SK-N-SH treated with all-trans-retinoic acid at 6 μM for 48 hours (cell line): ENCODE measurements around the gene GBE1.
"Not testable (repeated sequence)": the region's sequence is repeated elsewhere in the genome, so short reads cannot be mapped to it uniquely, and the experiment has no call there.

Experiments used
- ARNTL ChIP-seq: fragments of 450-650 bp; formaldehyde crosslinking; IDR thresholded peaks from 2 replicates; pipeline ENCODE4 v1.5.0; 2020; ENCODE audit warnings: low read depth, mild to moderate bottlenecking, moderate library complexity, borderline replicate concordance
- BACH2 ChIP-seq: fragments of 250-450 bp; sonication (Bioruptor Pico); IDR thresholded peaks from 2 replicates; pipeline ENCODE4 v1.9.0; 2021; ENCODE audit warnings: mild to moderate bottlenecking, borderline replicate concordance
- GLIS3 ChIP-seq: fragments of 250-450 bp; sonication (Bioruptor Pico); IDR thresholded peaks from 2 replicates; pipeline ENCODE4 v1.5.0; 2020; ENCODE audit warnings: mild to moderate bottlenecking, moderate library complexity
- PATZ1 ChIP-seq: fragments of 250-450 bp; sonication (Bioruptor Pico); IDR thresholded peaks from 2 replicates; pipeline ENCODE4 v1.8.0; 2020; ENCODE audit warnings: mild to moderate bottlenecking, moderate library complexity, borderline replicate concordance
- RARB ChIP-seq: fragments of 250-450 bp; sonication (Bioruptor Pico); IDR thresholded peaks from 2 replicates; pipeline ENCODE4 v1.8.0; 2021; ENCODE audit warnings: mild to moderate bottlenecking, moderate library complexity
- SNAI2 ChIP-seq: fragments of 250-450 bp; sonication (Bioruptor Pico); IDR thresholded peaks from 2 replicates; pipeline ENCODE4 v1.5.0; 2020; ENCODE audit warnings: mild to moderate bottlenecking, moderate library complexity
- TSHZ2 ChIP-seq: fragments of 250-450 bp; sonication (Bioruptor Pico); IDR thresholded peaks from 2 replicates; pipeline ENCODE4 v1.5.0; 2020; ENCODE audit warnings: mild to moderate bottlenecking, moderate library complexity
- ZC3H10 ChIP-seq: fragments of 250-450 bp; sonication (Bioruptor Pico); IDR thresholded peaks from 2 replicates; pipeline ENCODE4 v1.5.1; 2021; ENCODE audit warnings: mild to moderate bottlenecking, moderate library complexity
- ZFP30 ChIP-seq: fragments of 450-650 bp; formaldehyde crosslinking; IDR thresholded peaks from 2 replicates; pipeline ENCODE4 v1.5.0; 2022; ENCODE audit warnings: mild to moderate bottlenecking, moderate library complexity
- ZNF70 ChIP-seq: fragments of 450-650 bp; formaldehyde crosslinking; IDR thresholded peaks from 2 replicates; pipeline ENCODE4 v1.5.0; 2020; ENCODE audit warnings: mild to moderate bottlenecking, moderate library complexity
- ZNF8 ChIP-seq: fragments of 450-650 bp; formaldehyde crosslinking; IDR thresholded peaks from 2 replicates; pipeline ENCODE4 v1.5.0; 2020; ENCODE audit warnings: mild to moderate bottlenecking, moderate library complexity

GRCh38 chr3:81747280-81747679 lies 14.2 kb downstream of the GBE1 start:
- not testable (repeated sequence) for TF ChIP-seq TSHZ2 (CRISPR knock-in tag); ARNTL (CRISPR knock-in tag); BACH2 (CRISPR knock-in tag); ZNF8; GLIS3; RARB (CRISPR knock-in tag); ZNF70 (CRISPR knock-in tag); PATZ1 (CRISPR knock-in tag); ZC3H10 (CRISPR knock-in tag); ZFP30 (CRISPR knock-in tag); SNAI2 (CRISPR knock-in tag)
